ENCODE measurements around the gene EMSY.

- TF ChIP-seq POLR2AphosphoS5 (IDR thresholded peaks at IDR 0.05): no peak
- no peak for TF ChIP-seq CTCF (IDR thresholded peaks at IDR 0.05 in 8 of 11, conservative IDR thresholded peaks at IDR 0.05 in 3 of 11)
These were observed 130.1 kb downstream of the EMSY start for GRCh38 chr11:76574879-76575278.

Measured in spleen (tissue), 7 donors.